ENCODE data around the gene TMEM184B. TPM values are rescaled to one million over a fixed set of nuclear protein-coding genes. Genes with fewer than 3 reads are reported as not detected.

The TMEM184B gene
- polyA plus RNA-seq, 1 donor (not counting 4 experiments of a cell fraction or from before 2014, with no cell fraction given): 18.8 TPM

GRCh38 chr22:38314051-38314932 lies 41.5 kb upstream of the TMEM184B start:
- FAIRE-seq (no peak), DNase-seq (ENCODE audit: low read depth, low spot score) (no peak)
- Histone ChIP-seq H3K36me3 (ENCODE audit: control insufficient read depth in 2 of 2, extremely low read depth in 1 of 2, insufficient read depth in 2 of 2, low read length in 2 of 2) (peaks cover 12 to 51% of the 10 kb centered on the region in 2 experiments), H3K4me2 (ENCODE audit: control insufficient read depth, extremely low read depth, insufficient read depth, low read depth, low read length) (peak overlapping the region; percentile 98), H4K20me1 (ENCODE audit: control insufficient read depth, extremely low read depth, insufficient read depth, low read length) (peaks cover 43% of the 10 kb centered on the region), H3K4me3 (ENCODE audit: control insufficient read depth in 2 of 3, extremely low read depth in 1 of 3, insufficient read depth in 2 of 3, low read depth in 1 of 3, low read length in 3 of 3) (peak overlapping the region; percentile 74 to 100 (median 90)), H3K27me3 (ENCODE audit: control insufficient read depth, extremely low read depth, insufficient read depth, low read length) (no peaks in the 10 kb centered on the region), H3K27ac (ENCODE audit: control insufficient read depth, insufficient read depth, low read length) (peak overlapping the region; percentile 96), H3K9me3 (ENCODE audit: control insufficient read depth, low read depth, low read length) (no peaks in the 10 kb centered on the region), H3K79me2 (ENCODE audit: control insufficient read depth, insufficient read depth, low read length) (peaks cover 77% of the 10 kb centered on the region), H3K9ac (ENCODE audit: control insufficient read depth, extremely low read depth, insufficient read depth, low read length) (peak overlapping the region; percentile 99), H3K4me1 (ENCODE audit: control insufficient read depth, extremely low read depth, insufficient read depth, low read length) (peaks cover 74% of the 10 kb centered on the region), H2AFZ (ENCODE audit: control insufficient read depth, low read length) (no peak overlapping the region), H3K9me1 (ENCODE audit: control insufficient read depth, extremely low read depth, insufficient read depth, low read length) (peaks cover 8% of the 10 kb centered on the region)
- TF ChIP-seq EZH2 (IDR thresholded peaks at IDR 0.05; ENCODE audit: low read length): no peak
- no peak for TF ChIP-seq CTCF (optimal IDR thresholded peaks at IDR 0.05 in 1 of 3, IDR thresholded peaks at IDR 0.05 in 1 of 3, conservative IDR thresholded peaks at IDR 0.05 in 1 of 3; ENCODE audit: extremely low read depth in 1 of 3, insufficient read depth in 2 of 3, low read length in 3 of 3)
- dilution Hi-C loops (cut with MboI; ENCODE audit: extremely low pct_ligation_motif_present, low sequenced_read_pairs): no loop called here

- Histone ChIP-seq H3K9me3 (ENCODE audit: control insufficient read depth, low read depth, low read length) (no peaks in the 10 kb centered on the region), H3K36me3 (ENCODE audit: control insufficient read depth in 2 of 2, extremely low read depth in 1 of 2, insufficient read depth in 2 of 2, low read length in 2 of 2) (peaks cover 17 to 57% of the 10 kb centered on the region in 2 experiments), H2AFZ (ENCODE audit: control insufficient read depth, low read length) (no peak overlapping the region), H3K27me3 (ENCODE audit: control insufficient read depth, extremely low read depth, insufficient read depth, low read length) (no peaks in the 10 kb centered on the region), H3K4me2 (ENCODE audit: control insufficient read depth, extremely low read depth, insufficient read depth, low read depth, low read length) (peak overlapping the region; percentile 98), H3K4me3 (ENCODE audit: control insufficient read depth in 2 of 3, extremely low read depth in 1 of 3, insufficient read depth in 2 of 3, low read depth in 1 of 3, low read length in 3 of 3) (peak overlapping the region; percentile 74 to 100 (median 90)), H3K4me1 (ENCODE audit: control insufficient read depth, extremely low read depth, insufficient read depth, low read length) (peaks cover 70% of the 10 kb centered on the region), H3K9me1 (ENCODE audit: control insufficient read depth, extremely low read depth, insufficient read depth, low read length) (peaks cover 8% of the 10 kb centered on the region), H4K20me1 (ENCODE audit: control insufficient read depth, extremely low read depth, insufficient read depth, low read length) (peaks cover 52% of the 10 kb centered on the region), H3K79me2 (ENCODE audit: control insufficient read depth, insufficient read depth, low read length) (peaks cover 85% of the 10 kb centered on the region), H3K27ac (ENCODE audit: control insufficient read depth, insufficient read depth, low read length) (peak overlapping the region; percentile 96), H3K9ac (ENCODE audit: control insufficient read depth, extremely low read depth, insufficient read depth, low read length) (peak overlapping the region; percentile 99)
- DNase-seq (ENCODE audit: low read depth, low spot score) (no peak), FAIRE-seq (peak; percentile 34)
- dilution Hi-C loops (cut with MboI; ENCODE audit: extremely low pct_ligation_motif_present, low sequenced_read_pairs): no loop called here
- TF ChIP-seq EZH2 (IDR thresholded peaks at IDR 0.05; ENCODE audit: low read length) (no peak), CTCF (optimal IDR thresholded peaks at IDR 0.05 in 1 of 3, IDR thresholded peaks at IDR 0.05 in 1 of 3, conservative IDR thresholded peaks at IDR 0.05 in 1 of 3; ENCODE audit: extremely low read depth in 1 of 3, insufficient read depth in 2 of 3, low read length in 3 of 3) (no peak)
Measured at GRCh38 chr22:38313384-38313955, 40.7 kb upstream of the TMEM184B start.

Data from keratinocyte (primary cell).